ENCODE data around the gene ZC3H13. TPM values are rescaled to one million over a fixed set of nuclear protein-coding genes. Genes with fewer than 3 reads are reported as not detected.

The ZC3H13 gene
- total and polyA plus RNA-seq, 2 of the 8 experiments (the other 6 are each of a cell fraction or from before 2014, with no cell fraction given): 5.1 to 57.8 TPM

DNA sequence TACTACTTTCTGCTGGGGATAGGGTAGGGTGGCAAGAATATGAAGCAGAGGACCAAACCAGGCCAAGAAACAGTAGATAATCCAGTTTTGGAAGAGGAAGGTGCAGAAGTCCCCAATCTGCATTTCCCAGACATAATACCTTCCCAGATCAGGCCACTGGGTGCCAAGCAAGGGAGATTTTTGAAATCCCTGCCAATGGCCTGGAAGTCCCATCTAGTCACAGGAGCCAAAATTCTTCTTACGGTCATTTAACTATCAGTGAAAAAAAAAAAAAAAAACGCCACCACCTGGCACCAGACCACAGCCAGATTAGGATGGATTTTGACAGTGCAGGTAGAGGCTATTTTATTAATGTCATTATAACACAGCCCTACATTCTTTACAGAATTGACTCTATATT is 57.8 kb downstream of the ZC3H13 start (continued):
- TF ChIP-seq HDAC2 (IDR thresholded peaks at IDR 0.05; ENCODE audit: borderline replicate concordance in 1 of 2, low read depth in 2 of 2, low read length in 2 of 2) (no peak), GABPA (IDR thresholded peaks at IDR 0.05; ENCODE audit: borderline replicate concordance, insufficient read depth, low read length) (no peak), KDM1A (IDR thresholded peaks at IDR 0.05; ENCODE audit: borderline replicate concordance, low read length) (no peak), CREB1 (IDR thresholded peaks at IDR 0.05) (no peak), POLR2A (IDR thresholded peaks at IDR 0.05; ENCODE audit: control extremely low read depth in 1 of 2, low read depth in 2 of 2, low read length in 2 of 2) (no peak), TCF12 (IDR thresholded peaks at IDR 0.05; ENCODE audit: low read depth, low read length) (no peak), CHD2 (IDR thresholded peaks at IDR 0.05; ENCODE audit: low read length) (no peak)

All from H1 (cell line).